ENCODE data around the gene IFRD2. TPM values are rescaled to one million over a fixed set of nuclear protein-coding genes. Genes with fewer than 3 reads are reported as not detected.
A peak's percentile ranks its signal among the peaks of the same experiment; 100 is the strongest.

IFRD2 gene
- total and polyA plus RNA-seq, 10 donors: 40.2 to 76.7 (median 56.3) TPM

GRCh38 chr3:50261505-50261904, 30.7 kb downstream of the IFRD2 start:
- no peak for DNase-seq
- intact Hi-C loops (cut with DNase I; ENCODE audit: low total_unique reads): no loop called here
- Histone ChIP-seq H3K36me3 (peaks cover 0 to 32% (median 28%) of the 10 kb centered on the region in 6 donors), H3K4me1 (peaks cover 11 to 85% (median 42%) of the 10 kb centered on the region in 6 donors), H3K27ac (peak overlapping the region in 6 of 8 donors; percentile 93 to 99 (median 94)), H3K27me3 (replicated peaks in 1 of 7) (peaks cover 0 to 5% (median 0%) of the 10 kb centered on the region in 7 donors), H3K4me3 (no peak overlapping the region), H3K9me3 (no peaks in the 10 kb centered on the region)
- TF ChIP-seq POLR2A (IDR thresholded peaks at IDR 0.05): no peak
- no peak for TF ChIP-seq CTCF (IDR thresholded peaks at IDR 0.05 in 8 of 11, conservative IDR thresholded peaks at IDR 0.05 in 3 of 11)
- TF ChIP-seq POLR2AphosphoS5 (IDR thresholded peaks at IDR 0.05): no peak
- 27 to 86% (median 70%) methylated on average over 1 to 2 of the region's 2 CpGs for WGBS, 5 donors

- intact Hi-C loops (cut with DNase I; ENCODE audit: low total_unique reads): no loop called here
- Histone ChIP-seq H3K9me3 (no peaks in the 10 kb centered on the region), H3K36me3 (peaks cover 0 to 37% (median 33%) of the 10 kb centered on the region in 6 donors), H3K27ac (peak overlapping the region; percentile 88 to 99 (median 94)), H3K4me3 (peak overlapping the region in 4 of 8 donors; percentile 38 to 68 (median 44)), H3K27me3 (replicated peaks in 1 of 7) (peaks cover 0 to under 1% (median 0%) of the 10 kb centered on the region in 7 donors), H3K4me1 (peaks cover 11 to 86% (median 45%) of the 10 kb centered on the region in 6 donors)
- WGBS, 5 donors: 64 to 86% (median 80%) methylated on average over 5 of the region's 5 CpGs
- DNase-seq: peak; percentile 77
- no peak for TF ChIP-seq CTCF (IDR thresholded peaks at IDR 0.05 in 8 of 11, conservative IDR thresholded peaks at IDR 0.05 in 3 of 11)
Measured at GRCh38 chr3:50260942-50261441, 31.2 kb downstream of the IFRD2 start.

- Histone ChIP-seq H3K4me3 (peak overlapping the region in 7 of 8 donors; percentile 29 to 68 (median 40)), H3K9me3 (no peaks in the 10 kb centered on the region), H3K36me3 (peaks cover 0 to 44% (median 40%) of the 10 kb centered on the region in 6 donors), H3K27ac (peak overlapping the region; percentile 88 to 99 (median 94)), H3K4me1 (peaks cover 12 to 86% (median 49%) of the 10 kb centered on the region in 6 donors), H3K27me3 (replicated peaks in 1 of 7) (no peaks in the 10 kb centered on the region)
- TF ChIP-seq POLR2A (IDR thresholded peaks at IDR 0.05) (peak in 1 of 3 donors; percentile 4), CTCF (IDR thresholded peaks at IDR 0.05 in 8 of 11, conservative IDR thresholded peaks at IDR 0.05 in 3 of 11) (peak; percentile 95 to 100 (median 99)), POLR2AphosphoS5 (IDR thresholded peaks at IDR 0.05) (peak; percentile 89 to 93 (median 91))
- intact Hi-C loops (cut with DNase I; ENCODE audit: low total_unique reads): no loop called here
- peak; percentile 99 for DNase-seq
- 2 to 7% (median 3%) methylated on average over 23 to 70 of the region's 70 CpGs for WGBS, 5 donors
Measured at GRCh38 chr3:50260027-50260941, 31.9 kb downstream of the IFRD2 start.

Measured in spleen (tissue), 11 donors.